ENCODE measurements around the gene ATG10.

- no peak for TF ChIP-seq CTCF (conservative IDR thresholded peaks at IDR 0.05; ENCODE audit: low read depth, low read length)
- TF ChIP-seq EZH2phosphoT487 (IDR thresholded peaks at IDR 0.05; ENCODE audit: borderline replicate concordance, low read length) = no peak
Measured at GRCh38 chr5:82252744-82253143, 280.9 kb downstream of the ATG10 start.
